Neural cell (in vitro differentiated cells): ENCODE results near the gene SMARCB1. TPM values are rescaled to one million over a fixed set of nuclear protein-coding genes. Genes with fewer than 3 reads are reported as not detected.

ENCODE experiments used
- H2AFZ ChIP-seq: fragments of 200-600, 300-800 bp; sonication (generic), shearing (Covaris generic); 2 replicates; pipeline ENCODE4 v1.6.0; 2014; ENCODE audit warnings: low read depth, mild to moderate bottlenecking, antibody characterized with exemption, low read length, moderate library complexity
- H3F3A ChIP-seq: fragments of 200-600 bp; shearing (Covaris generic); 2 replicates; pipeline ENCODE4 v1.6.1; 2016; ENCODE audit warnings: mild to moderate bottlenecking, moderate library complexity, mixed read lengths, antibody characterized with exemption, low read length; ENCODE audit not compliant: insufficient read depth, poor library complexity, severe bottlenecking
- H3K27ac ChIP-seq: fragments of 200-600, 300-800 bp; sonication (generic), shearing (Covaris generic); 2 replicates; pipeline ENCODE4 v1.5.1; 2014; ENCODE audit warnings: mild to moderate bottlenecking, low read length, moderate library complexity
- H3K27me3 ChIP-seq: fragments of 300-800, 200-600 bp; sonication (generic), shearing (Covaris generic); 2 replicates; pipeline ENCODE4 v1.6.0; 2014; ENCODE audit warnings: mild to moderate bottlenecking, low read depth, low read length, moderate library complexity; ENCODE audit not compliant: insufficient read depth
- H3K36me3 ChIP-seq: fragments of 300-800, 200-600 bp; sonication (generic), shearing (Covaris generic); 2 replicates; pipeline ENCODE4 v1.5.1; 2014; ENCODE audit warnings: mild to moderate bottlenecking, antibody characterized with exemption, low read length, moderate library complexity; ENCODE audit not compliant: insufficient read depth
- H3K4me2 ChIP-seq: fragments of 300-800, 200-600 bp; sonication (generic), shearing (Covaris generic); 2 replicates; pipeline ENCODE4 v1.6.0; 2014; ENCODE audit warnings: mild to moderate bottlenecking, low read length
- H3K4me3 ChIP-seq: fragments of 300-800, 200-600 bp; sonication (generic), shearing (Covaris generic); 2 replicates; pipeline ENCODE4 v1.5.1; 2014; ENCODE audit warnings: mild to moderate bottlenecking, low read length, moderate library complexity
- H3K79me2 ChIP-seq: fragments of 200-600 bp; shearing (Covaris generic); replicated peaks from 2 replicates; pipeline ENCODE4 v1.6.0; 2014; ENCODE audit warnings: mild to moderate bottlenecking, low read length, moderate library complexity; ENCODE audit not compliant: insufficient read depth
- H3K9ac ChIP-seq: fragments of 300-800, 200-600 bp; sonication (generic), shearing (Covaris generic); 2 replicates; pipeline ENCODE4 v1.6.1; 2016; ENCODE audit warnings: mild to moderate bottlenecking, low read length, mixed read lengths
- H3K9me2 ChIP-seq: fragments of 200-600 bp; shearing (Covaris generic); 2 replicates; pipeline ENCODE4 v1.6.1; 2016; ENCODE audit warnings: mild to moderate bottlenecking, low read length, mixed read lengths; ENCODE audit not compliant: insufficient read depth
- H3K9me3 ChIP-seq: fragments of 200-600, 300-800 bp; sonication (generic), shearing (Covaris generic); 2 replicates; pipeline ENCODE4 v1.6.1; 2016; ENCODE audit warnings: mild to moderate bottlenecking, mixed run types, low read length, moderate library complexity, mixed read lengths
- H4K20me1 ChIP-seq: fragments of 200-600 bp; shearing (Covaris generic); 2 replicates; pipeline ENCODE4 v1.6.1; 2016; ENCODE audit warnings: mild to moderate bottlenecking, mixed run types; ENCODE audit not compliant: insufficient read depth
- EP300 ChIP-seq: fragments of 450-650 bp; conservative IDR thresholded peaks from 2 replicates; pipeline ENCODE4 v1.6.1; 2014; ENCODE audit warnings: antibody characterized with exemption, mild to moderate bottlenecking, moderate library complexity; ENCODE audit not compliant: poor library complexity, severe bottlenecking
- EZH2 ChIP-seq: fragments of 200-600, 300-800 bp; shearing (Covaris generic), sonication (generic); IDR thresholded peaks from 2 replicates; pipeline ENCODE4 v1.6.1; 2014; ENCODE audit warnings: antibody characterized with exemption, low read length, borderline replicate concordance, mild to moderate bottlenecking; ENCODE audit not compliant: insufficient read depth, poor library complexity, severe bottlenecking
- MXI1 ChIP-seq: fragments of 450-650 bp; conservative IDR thresholded peaks from 2 replicates; pipeline ENCODE4 v1.6.1; 2014; ENCODE audit warnings: antibody characterized with exemption, mild to moderate bottlenecking; ENCODE audit not compliant: poor library complexity, severe bottlenecking
- POLR2AphosphoS5 ChIP-seq: IDR thresholded peaks from 2 replicates; pipeline ENCODE4 v1.6.1; 2012
- RAD21 ChIP-seq: fragments of 450-650 bp; conservative IDR thresholded peaks from 2 replicates; pipeline ENCODE4 v1.6.1; 2014; ENCODE audit warnings: antibody characterized with exemption, mild to moderate bottlenecking, moderate library complexity
- SMC3 ChIP-seq: fragments of 450-650 bp; conservative IDR thresholded peaks from 2 replicates; pipeline ENCODE4 v1.6.1; 2014; ENCODE audit warnings: antibody characterized with exemption, mild to moderate bottlenecking, moderate library complexity; ENCODE audit not compliant: poor library complexity
- TAF1 ChIP-seq: IDR thresholded peaks from 2 replicates; pipeline ENCODE4 v1.6.1; 2012; ENCODE audit warnings: low read depth
- polyA plus RNA-seq: library from polyadenylated mRNA; depleted of rRNA; stranded (reverse); fragments of >200 nt; gene quantifications from 2 replicates; pipeline ENCODE4 v1.2.3, GENCODE V29; 2014
- TF ChIP-seq, protein P1 (sequence below): fragments of 450-650 bp; IDR thresholded peaks from 2 replicates; pipeline ENCODE4 v1.5.1; 2014; ENCODE audit warnings: antibody characterized with exemption, mild to moderate bottlenecking, moderate library complexity; ENCODE audit not compliant: poor library complexity, severe bottlenecking
- TF ChIP-seq, protein P2 (sequence below): IDR thresholded peaks from 2 replicates; pipeline ENCODE4 v1.6.1; 2012; ENCODE audit warnings: borderline replicate concordance

Gene SMARCB1
- polyA plus RNA-seq, 1 donor from 2014 or later: 97.5 TPM

DNA sequence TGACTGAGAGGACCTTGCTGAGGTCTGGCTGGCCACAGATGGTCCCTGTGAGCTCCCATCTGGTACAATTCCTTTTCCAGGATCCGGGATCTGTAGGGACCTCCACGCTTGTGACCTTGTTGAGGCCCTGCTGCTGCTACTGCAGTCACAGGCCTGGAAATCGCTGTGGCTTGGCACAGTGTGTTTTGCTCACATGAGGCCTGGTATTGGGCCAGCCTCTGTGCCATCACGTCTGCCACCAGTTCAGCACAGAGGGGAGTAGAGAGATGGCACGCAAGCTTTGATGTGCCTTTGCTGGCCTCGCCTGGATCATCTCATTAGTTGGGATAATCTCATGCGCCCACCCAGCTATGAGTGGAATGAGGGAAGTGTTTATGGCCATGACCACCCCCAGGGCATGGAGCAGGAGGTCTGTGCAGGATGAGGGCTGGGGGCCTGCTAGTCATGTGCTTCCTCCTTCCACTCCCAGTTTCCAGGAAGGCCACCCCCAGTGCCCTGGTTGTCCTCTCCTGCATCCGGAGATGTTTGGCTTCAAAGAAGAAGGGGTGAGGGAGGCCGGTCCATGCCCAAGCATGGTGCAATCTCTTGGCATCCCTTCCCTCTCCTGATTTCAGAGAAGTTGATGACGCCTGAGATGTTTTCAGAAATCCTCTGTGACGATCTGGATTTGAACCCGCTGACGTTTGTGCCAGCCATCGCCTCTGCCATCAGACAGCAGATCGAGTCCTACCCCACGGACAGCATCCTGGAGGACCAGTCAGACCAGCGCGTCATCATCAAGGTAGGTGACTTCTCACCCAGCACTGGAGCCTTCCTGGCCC is 29.6 kb downstream of the SMARCB1 start:
- H3K9me2 ChIP-seq: no peaks in the 10 kb centered on the region
- no peaks in the 10 kb centered on the region for H4K20me1 ChIP-seq
- H3K36me3 ChIP-seq: peaks cover 13% of the 10 kb centered on the region
- no peak overlapping the region for H3K9ac ChIP-seq
- no peak for TF ChIP-seq EZH2
- no peak for TF ChIP-seq POLR2AphosphoS5
- no peak for TF ChIP-seq SMC3
- no peak for TF ChIP-seq MXI1
- no peaks in the 10 kb centered on the region for H3K79me2 ChIP-seq
- H2AFZ ChIP-seq: no peak overlapping the region
- no peaks in the 10 kb centered on the region for H3K9me3 ChIP-seq
- H3K27me3 ChIP-seq: no peaks in the 10 kb centered on the region
- H3F3A ChIP-seq: no peaks in the 10 kb centered on the region
- H3K4me3 ChIP-seq: no peak overlapping the region
- H3K27ac ChIP-seq: no peak overlapping the region
- H3K4me2 ChIP-seq: no peak overlapping the region

DNA sequence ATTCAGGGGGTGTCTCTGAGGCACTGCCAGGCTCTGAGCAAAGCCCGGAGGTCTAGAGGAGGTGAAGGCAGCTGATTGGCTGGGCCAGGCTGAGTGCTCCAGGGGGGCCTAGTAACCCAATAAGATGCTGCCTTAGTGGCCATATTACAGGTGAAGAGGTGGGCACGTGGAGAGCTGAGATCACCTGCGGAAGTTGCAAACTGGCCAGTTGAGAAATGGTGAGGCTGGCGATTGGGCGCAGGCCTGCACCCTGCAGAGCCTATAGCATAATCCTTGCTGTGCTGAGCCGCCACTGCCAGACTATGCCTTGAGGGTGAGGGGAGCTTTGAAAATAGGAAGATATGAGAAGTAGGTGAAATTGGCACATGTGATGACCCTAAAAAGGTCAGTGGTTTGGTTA is 30.4 kb downstream of the SMARCB1 start:
- Histone ChIP-seq H3K9me2 (no peaks in the 10 kb centered on the region), H3K9ac (no peak overlapping the region), H3K36me3 (peaks cover 13% of the 10 kb centered on the region), H3K4me2 (no peak overlapping the region), H3K9me3 (no peaks in the 10 kb centered on the region), H2AFZ (no peak overlapping the region), H4K20me1 (no peaks in the 10 kb centered on the region), H3K27me3 (no peaks in the 10 kb centered on the region), H3K27ac (no peak overlapping the region), H3K79me2 (no peaks in the 10 kb centered on the region), H3K4me3 (no peak overlapping the region), H3F3A (no peaks in the 10 kb centered on the region)
- TF ChIP-seq EZH2 (no peak), MXI1 (no peak), EP300 (no peak), RAD21 (no peak), POLR2AphosphoS5 (no peak), TAF1 (no peak)
- TF ChIP-seq, protein P1, sequence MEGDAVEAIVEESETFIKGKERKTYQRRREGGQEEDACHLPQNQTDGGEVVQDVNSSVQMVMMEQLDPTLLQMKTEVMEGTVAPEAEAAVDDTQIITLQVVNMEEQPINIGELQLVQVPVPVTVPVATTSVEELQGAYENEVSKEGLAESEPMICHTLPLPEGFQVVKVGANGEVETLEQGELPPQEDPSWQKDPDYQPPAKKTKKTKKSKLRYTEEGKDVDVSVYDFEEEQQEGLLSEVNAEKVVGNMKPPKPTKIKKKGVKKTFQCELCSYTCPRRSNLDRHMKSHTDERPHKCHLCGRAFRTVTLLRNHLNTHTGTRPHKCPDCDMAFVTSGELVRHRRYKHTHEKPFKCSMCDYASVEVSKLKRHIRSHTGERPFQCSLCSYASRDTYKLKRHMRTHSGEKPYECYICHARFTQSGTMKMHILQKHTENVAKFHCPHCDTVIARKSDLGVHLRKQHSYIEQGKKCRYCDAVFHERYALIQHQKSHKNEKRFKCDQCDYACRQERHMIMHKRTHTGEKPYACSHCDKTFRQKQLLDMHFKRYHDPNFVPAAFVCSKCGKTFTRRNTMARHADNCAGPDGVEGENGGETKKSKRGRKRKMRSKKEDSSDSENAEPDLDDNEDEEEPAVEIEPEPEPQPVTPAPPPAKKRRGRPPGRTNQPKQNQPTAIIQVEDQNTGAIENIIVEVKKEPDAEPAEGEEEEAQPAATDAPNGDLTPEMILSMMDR: no peak

DNA sequence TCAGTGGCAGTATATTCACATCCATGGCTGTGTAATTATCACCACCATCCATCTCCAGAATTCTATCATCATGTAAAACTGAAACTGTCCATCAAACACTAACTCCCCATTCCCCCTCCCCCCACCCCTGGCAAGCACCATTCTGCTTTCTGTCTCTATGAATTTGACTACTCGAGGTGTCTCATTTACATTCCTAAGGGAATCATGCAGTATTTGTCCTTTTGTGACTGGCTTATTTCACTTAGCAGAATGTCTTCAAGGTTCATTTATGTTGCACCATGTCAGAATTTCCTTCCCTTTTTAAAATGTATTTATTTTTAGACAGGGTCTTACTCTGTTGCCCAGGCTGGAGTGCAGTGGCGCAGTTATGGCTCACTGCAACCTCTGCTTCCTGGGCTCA is 31.8 kb downstream of the SMARCB1 start:
- Histone ChIP-seq H3K9ac (no peak overlapping the region), H3K27ac (no peak overlapping the region), H3K36me3 (peaks cover 13% of the 10 kb centered on the region)

More for the DNA sequence above, 31.8 kb downstream of the SMARCB1 start:
- no peak overlapping the region for H2AFZ ChIP-seq
- no peaks in the 10 kb centered on the region for H3K79me2 ChIP-seq
- no peak overlapping the region for H3K4me2 ChIP-seq
- H3K27me3 ChIP-seq: no peaks in the 10 kb centered on the region
- no peaks in the 10 kb centered on the region for H3F3A ChIP-seq
- H4K20me1 ChIP-seq: no peaks in the 10 kb centered on the region
- H3K9me2 ChIP-seq: no peaks in the 10 kb centered on the region
- no peak for TF ChIP-seq SMC3
- no peak for TF ChIP-seq TAF1
- TF ChIP-seq POLR2AphosphoS5: no peak
- no peak for TF ChIP-seq RAD21
- no peak for TF ChIP-seq MXI1
- TF ChIP-seq, protein P2, sequence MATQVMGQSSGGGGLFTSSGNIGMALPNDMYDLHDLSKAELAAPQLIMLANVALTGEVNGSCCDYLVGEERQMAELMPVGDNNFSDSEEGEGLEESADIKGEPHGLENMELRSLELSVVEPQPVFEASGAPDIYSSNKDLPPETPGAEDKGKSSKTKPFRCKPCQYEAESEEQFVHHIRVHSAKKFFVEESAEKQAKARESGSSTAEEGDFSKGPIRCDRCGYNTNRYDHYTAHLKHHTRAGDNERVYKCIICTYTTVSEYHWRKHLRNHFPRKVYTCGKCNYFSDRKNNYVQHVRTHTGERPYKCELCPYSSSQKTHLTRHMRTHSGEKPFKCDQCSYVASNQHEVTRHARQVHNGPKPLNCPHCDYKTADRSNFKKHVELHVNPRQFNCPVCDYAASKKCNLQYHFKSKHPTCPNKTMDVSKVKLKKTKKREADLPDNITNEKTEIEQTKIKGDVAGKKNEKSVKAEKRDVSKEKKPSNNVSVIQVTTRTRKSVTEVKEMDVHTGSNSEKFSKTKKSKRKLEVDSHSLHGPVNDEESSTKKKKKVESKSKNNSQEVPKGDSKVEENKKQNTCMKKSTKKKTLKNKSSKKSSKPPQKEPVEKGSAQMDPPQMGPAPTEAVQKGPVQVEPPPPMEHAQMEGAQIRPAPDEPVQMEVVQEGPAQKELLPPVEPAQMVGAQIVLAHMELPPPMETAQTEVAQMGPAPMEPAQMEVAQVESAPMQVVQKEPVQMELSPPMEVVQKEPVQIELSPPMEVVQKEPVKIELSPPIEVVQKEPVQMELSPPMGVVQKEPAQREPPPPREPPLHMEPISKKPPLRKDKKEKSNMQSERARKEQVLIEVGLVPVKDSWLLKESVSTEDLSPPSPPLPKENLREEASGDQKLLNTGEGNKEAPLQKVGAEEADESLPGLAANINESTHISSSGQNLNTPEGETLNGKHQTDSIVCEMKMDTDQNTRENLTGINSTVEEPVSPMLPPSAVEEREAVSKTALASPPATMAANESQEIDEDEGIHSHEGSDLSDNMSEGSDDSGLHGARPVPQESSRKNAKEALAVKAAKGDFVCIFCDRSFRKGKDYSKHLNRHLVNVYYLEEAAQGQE: no peak
- H3K9me3 ChIP-seq: no peaks in the 10 kb centered on the region
- no peak overlapping the region for H3K4me3 ChIP-seq
